ENCODE data around the gene DST.

GRCh38 chr6:56624728-56625069 is 18.0 kb downstream of the DST start:
- no peak for TF ChIP-seq EP300 (IDR thresholded peaks at IDR 0.05)
- no peak for TF ChIP-seq CTCF (IDR thresholded peaks at IDR 0.05)
